H9 (cell line): ENCODE measurements around the gene ANKRD13D. TPM values are rescaled to one million over a fixed set of nuclear protein-coding genes. Genes with fewer than 3 reads are reported as not detected.

Experiments used
- DNase-seq: peaks from one replicate; pipeline ENCODE4 v3.0.0-alpha.2; 2017
- H2AFZ ChIP-seq: one replicate; pipeline ENCODE4 v1.6.1; 2013; ENCODE audit warnings: mild to moderate bottlenecking, low read length, control low read depth, moderate library complexity
- H2AK5ac ChIP-seq: 2 replicates; pipeline ENCODE4 v1.6.1; 2013; ENCODE audit warnings: low read length, control low read depth, mixed read lengths; ENCODE audit not compliant: insufficient read length
- H2BK120ac ChIP-seq: one replicate; pipeline ENCODE4 v1.6.1; 2013; ENCODE audit warnings: low read depth, mild to moderate bottlenecking, low read length, control low read depth, inconsistent platforms; ENCODE audit not compliant: poor library complexity, severe bottlenecking
- H2BK12ac ChIP-seq: 2 replicates; pipeline ENCODE4 v1.6.1; 2013; ENCODE audit warnings: low read length, control low read depth, mixed read lengths, low read depth; ENCODE audit not compliant: insufficient read length
- H2BK15ac ChIP-seq: 2 replicates; pipeline ENCODE4 v1.6.1; 2013; ENCODE audit warnings: low read depth, low read length, control low read depth
- H2BK20ac ChIP-seq: one replicate; pipeline ENCODE4 v1.6.1; 2013; ENCODE audit warnings: low read depth, mild to moderate bottlenecking, low read length, control low read depth, inconsistent platforms; ENCODE audit not compliant: poor library complexity, severe bottlenecking
- H2BK5ac ChIP-seq: 2 replicates; pipeline ENCODE4 v1.6.1; 2013; ENCODE audit warnings: low read length, control low read depth, mixed read lengths; ENCODE audit not compliant: insufficient read length
- H3K14ac ChIP-seq: 2 replicates; pipeline ENCODE4 v1.6.1; 2013; ENCODE audit warnings: low read length, control low read depth; ENCODE audit not compliant: insufficient read depth
- H3K18ac ChIP-seq: 2 replicates; pipeline ENCODE4 v1.6.1; 2013; ENCODE audit warnings: low read depth, mild to moderate bottlenecking, mixed read lengths, low read length, control low read depth; ENCODE audit not compliant: insufficient read length
- H3K23ac ChIP-seq: 2 replicates; pipeline ENCODE4 v1.6.1; 2013; ENCODE audit warnings: low read length, control low read depth, mixed read lengths, low read depth; ENCODE audit not compliant: insufficient read length
- H3K23me2 ChIP-seq: 2 replicates; pipeline ENCODE4 v1.6.1; 2013; ENCODE audit warnings: low read depth, mild to moderate bottlenecking, mixed read lengths, low read length, control low read depth; ENCODE audit not compliant: insufficient read length, poor library complexity, severe bottlenecking
- H3K27ac ChIP-seq: 2 replicates; pipeline ENCODE4 v1.5.1; 2013; ENCODE audit warnings: low read length, control low read depth, mixed read lengths, low read depth; ENCODE audit not compliant: insufficient read length
- H3K27me3 ChIP-seq: 2 replicates; pipeline ENCODE4 v1.6.1; 2013; ENCODE audit warnings: low read length, control low read depth, inconsistent platforms; ENCODE audit not compliant: insufficient read depth
- H3K4ac ChIP-seq: 2 replicates; pipeline ENCODE4 v1.6.1; 2013; ENCODE audit warnings: low read depth, mild to moderate bottlenecking, control low read depth, inconsistent platforms, low read length, moderate library complexity
- H3K4me1 ChIP-seq: 2 replicates; pipeline ENCODE4 v1.6.1; 2013; ENCODE audit warnings: low read length, control low read depth, inconsistent platforms; ENCODE audit not compliant: insufficient read depth
- H3K4me2 ChIP-seq: 2 replicates; pipeline ENCODE4 v1.6.1; 2013; ENCODE audit warnings: low read length, control low read depth, mixed read lengths; ENCODE audit not compliant: insufficient read length, insufficient read depth
- H3K56ac ChIP-seq: 2 replicates; pipeline ENCODE4 v1.6.1; 2013; ENCODE audit warnings: low read depth, mild to moderate bottlenecking, mixed read lengths, low read length, control low read depth; ENCODE audit not compliant: insufficient read length
- H3K79me1 ChIP-seq: 2 replicates; pipeline ENCODE4 v1.6.1; 2013; ENCODE audit warnings: low read depth, mild to moderate bottlenecking, moderate library complexity, low read length, control low read depth, inconsistent platforms; ENCODE audit not compliant: insufficient read depth, poor library complexity, severe bottlenecking
- H3K79me2 ChIP-seq: 2 replicates; pipeline ENCODE4 v1.6.1; 2013; ENCODE audit warnings: low read length, control low read depth, inconsistent platforms; ENCODE audit not compliant: insufficient read depth
- H3K9ac ChIP-seq: 2 replicates; pipeline ENCODE4 v1.6.1; 2013; ENCODE audit warnings: low read length, control low read depth, mixed read lengths; ENCODE audit not compliant: insufficient read length; ENCODE audit errors: extremely low read depth
- H3K9me3 ChIP-seq: one replicate; pipeline ENCODE4 v1.6.1; 2013; ENCODE audit warnings: low read depth, low read length, inconsistent platforms; ENCODE audit not compliant: control insufficient read depth
- H3T11ph ChIP-seq: one replicate; pipeline ENCODE4 v1.6.1; 2013; ENCODE audit warnings: mild to moderate bottlenecking, low read length, control low read depth, inconsistent platforms
- H4K20me1 ChIP-seq: one replicate; pipeline ENCODE4 v1.6.1; 2013; ENCODE audit not compliant: control insufficient read depth, insufficient read length, insufficient read depth
- H4K5ac ChIP-seq: 2 replicates; pipeline ENCODE4 v1.6.1; 2013; ENCODE audit warnings: low read depth, mild to moderate bottlenecking, mixed read lengths, low read length, control low read depth; ENCODE audit not compliant: insufficient read length
- H4K8ac ChIP-seq: replicated peaks from 2 replicates; pipeline ENCODE4 v1.6.1; 2013; ENCODE audit warnings: low read length, control low read depth, mixed read lengths, low read depth; ENCODE audit not compliant: insufficient read length
- H4K91ac ChIP-seq: 2 replicates; pipeline ENCODE4 v1.6.1; 2013; ENCODE audit warnings: low read depth, mild to moderate bottlenecking, moderate library complexity, mixed read lengths, low read length, control low read depth; ENCODE audit not compliant: insufficient read length
- H3K27ac Mint-ChIP-seq, 3 experiments: 2 replicates in 2 of 3; 3 replicates in 1 of 3; pipeline ENCODE4 v1.8.0; 2020 to 2021; ENCODE audit warnings: mixed read lengths in 3 of 3, mild to moderate bottlenecking in 1 of 3, moderate library complexity in 1 of 3
- H3K27me3 Mint-ChIP-seq: 2 replicates; pipeline ENCODE4 v1.8.0; 2021; ENCODE audit warnings: low read depth, mild to moderate bottlenecking, moderate library complexity, mixed read lengths
- H3K36me3 Mint-ChIP-seq, 3 experiments: 2 replicates in 2 of 3; 3 replicates in 1 of 3; pipeline ENCODE4 v1.8.0; 2020 to 2021; ENCODE audit warnings: low read depth in 3 of 3, mixed read lengths in 3 of 3; ENCODE audit not compliant: insufficient read depth in 1 of 3
- H3K4me1 Mint-ChIP-seq, 2 experiments: 2 replicates each; pipeline ENCODE4 v1.8.0; 2020; ENCODE audit warnings: mixed read lengths in 2 of 2
- H3K4me3 Mint-ChIP-seq, 2 experiments: 2 replicates in 1 of 2; 3 replicates in 1 of 2; pipeline ENCODE4 v1.8.0; 2020 to 2021; ENCODE audit warnings: mild to moderate bottlenecking in 2 of 2, mixed read lengths in 2 of 2, moderate library complexity in 1 of 2
- H3K9me3 Mint-ChIP-seq, 2 experiments: 2 replicates in 1 of 2; 3 replicates in 1 of 2; pipeline ENCODE4 v1.8.0; 2020; ENCODE audit warnings: mild to moderate bottlenecking in 2 of 2, mixed read lengths in 2 of 2, moderate library complexity in 1 of 2
- WGBS: extraction: QIAGEN DNeasy Blood & Tissue Kit; methylation state at CpG from one replicate; pipeline ENCODE4 v1.1.7; 2013; ENCODE audit warnings: missing lambda C conversion rate, low lambda C conversion rate, mixed read lengths; ENCODE audit not compliant: insufficient read length; ENCODE audit errors: extremely low coverage; 5-methylcytosine and 5-hydroxymethylcytosine counted together
- total RNA-seq: library from RNA; stranded (reverse); gene quantifications from 2 replicates; pipeline ENCODE4 v1.2.1, GENCODE V29; 2021
- TF ChIP-seq, protein P1 (sequence below): fragments of 200-600 bp; sonication (generic); conservative IDR thresholded peaks from 3 replicates; pipeline ENCODE4 v1.8.0; 2021; ENCODE audit warnings: antibody characterized with exemption, mild to moderate bottlenecking

Gene ANKRD13D
- total RNA-seq, 1 experiment from 2014 or later: 42.1 TPM

DNA sequence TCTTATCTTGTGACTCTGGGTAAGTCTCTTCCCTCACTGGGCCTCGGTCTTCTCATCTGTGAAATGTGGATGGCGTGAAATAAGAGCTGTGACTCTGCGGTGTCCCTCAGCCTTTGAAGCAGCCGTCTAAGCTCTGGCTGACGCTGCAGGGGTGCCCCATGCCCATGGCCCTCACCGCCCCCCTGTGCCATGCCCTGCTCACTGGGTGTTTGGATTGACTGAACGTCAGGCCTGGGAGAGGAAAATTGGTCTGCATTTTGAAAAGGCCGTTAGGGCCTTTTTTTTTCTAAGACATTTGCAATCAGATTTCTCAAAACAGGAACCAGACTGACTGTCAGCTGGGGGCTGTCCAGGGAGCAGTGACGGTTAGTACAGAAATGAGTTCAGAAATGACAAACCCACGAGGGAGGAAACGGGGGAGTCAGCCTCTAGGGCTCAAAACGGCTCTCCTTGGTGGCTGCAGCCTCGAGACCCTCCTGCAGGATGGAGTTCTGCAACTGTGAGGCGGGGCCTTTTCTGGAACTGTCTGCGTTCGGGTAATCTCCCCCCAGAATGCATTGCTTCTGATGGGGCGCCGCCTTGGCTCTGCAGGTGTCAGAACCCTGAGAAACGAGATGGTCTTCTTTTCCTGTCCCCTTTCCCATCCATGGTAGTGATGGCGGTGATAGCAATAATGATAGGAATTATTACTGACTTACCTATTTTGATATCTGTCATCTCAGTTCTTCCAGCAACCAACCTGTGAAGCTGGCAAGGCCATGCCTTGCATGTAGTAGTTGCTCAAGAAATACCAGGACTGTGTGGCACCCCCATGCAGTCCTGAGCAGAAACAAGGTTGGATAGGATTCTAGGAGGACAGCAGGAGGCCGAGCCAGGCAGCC lies 20.8 kb upstream of the ANKRD13D start:
- no peak overlapping the region for H3K4ac ChIP-seq
- Mint-ChIP-seq H3K4me3 (peak overlapping the region; percentile 88 to 96), H3K9me3 (no peaks in the 10 kb centered on the region), H3K36me3 (peaks cover 0 to 11% (median 10%) of the 10 kb centered on the region in 3 experiments; a peak in 5 of 7 replicates), H3K27ac (no peak overlapping the region; a peak in 1 of 7 replicates), H3K4me1 (peaks cover 31 to 37% of the 10 kb centered on the region in 2 experiments), H3K27me3 (peaks cover 23% of the 10 kb centered on the region)
- H2BK120ac ChIP-seq: no peak overlapping the region
- no peaks in the 10 kb centered on the region for H3K79me1 ChIP-seq
- H3K23ac ChIP-seq: no peak overlapping the region
- H2BK15ac ChIP-seq: no peak overlapping the region
- H2BK20ac ChIP-seq: no peak overlapping the region
- H3K14ac ChIP-seq: no peak overlapping the region
- no peak overlapping the region for H3K27ac ChIP-seq
- no peak overlapping the region for H4K91ac ChIP-seq
- TF ChIP-seq, protein P1, sequence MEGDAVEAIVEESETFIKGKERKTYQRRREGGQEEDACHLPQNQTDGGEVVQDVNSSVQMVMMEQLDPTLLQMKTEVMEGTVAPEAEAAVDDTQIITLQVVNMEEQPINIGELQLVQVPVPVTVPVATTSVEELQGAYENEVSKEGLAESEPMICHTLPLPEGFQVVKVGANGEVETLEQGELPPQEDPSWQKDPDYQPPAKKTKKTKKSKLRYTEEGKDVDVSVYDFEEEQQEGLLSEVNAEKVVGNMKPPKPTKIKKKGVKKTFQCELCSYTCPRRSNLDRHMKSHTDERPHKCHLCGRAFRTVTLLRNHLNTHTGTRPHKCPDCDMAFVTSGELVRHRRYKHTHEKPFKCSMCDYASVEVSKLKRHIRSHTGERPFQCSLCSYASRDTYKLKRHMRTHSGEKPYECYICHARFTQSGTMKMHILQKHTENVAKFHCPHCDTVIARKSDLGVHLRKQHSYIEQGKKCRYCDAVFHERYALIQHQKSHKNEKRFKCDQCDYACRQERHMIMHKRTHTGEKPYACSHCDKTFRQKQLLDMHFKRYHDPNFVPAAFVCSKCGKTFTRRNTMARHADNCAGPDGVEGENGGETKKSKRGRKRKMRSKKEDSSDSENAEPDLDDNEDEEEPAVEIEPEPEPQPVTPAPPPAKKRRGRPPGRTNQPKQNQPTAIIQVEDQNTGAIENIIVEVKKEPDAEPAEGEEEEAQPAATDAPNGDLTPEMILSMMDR: no peak
- no peak overlapping the region for H2BK12ac ChIP-seq
- peaks cover 3% of the 10 kb centered on the region for H4K20me1 ChIP-seq
- H3K27me3 ChIP-seq: no peaks in the 10 kb centered on the region; the same call in 1 of the 2 replicates
- no peak for DNase-seq
- no peak overlapping the region for H3K4me2 ChIP-seq
- no peak overlapping the region for H4K5ac ChIP-seq
- H3K23me2 ChIP-seq: peaks cover 8% of the 10 kb centered on the region
- H3K4me1 ChIP-seq: peaks cover 12% of the 10 kb centered on the region
- H2AK5ac ChIP-seq: no peak overlapping the region
- no CpG with 5 or more reads among the region's 21 CpGs for WGBS
- peaks cover 12% of the 10 kb centered on the region; the same call in 1 of the 2 replicates for H3K79me2 ChIP-seq
- no peak overlapping the region for H3T11ph ChIP-seq
- H3K9ac ChIP-seq: no peak overlapping the region
- H2BK5ac ChIP-seq: no peak overlapping the region
- H2AFZ ChIP-seq: no peak overlapping the region
- H3K18ac ChIP-seq: no peak overlapping the region
- H3K56ac ChIP-seq: no peak overlapping the region
- H4K8ac ChIP-seq: no peak overlapping the region
- H3K9me3 ChIP-seq: no peaks in the 10 kb centered on the region
